H9 (cell line): ENCODE data around the gene MRTO4. TPM values are rescaled to one million over a fixed set of nuclear protein-coding genes. Genes with fewer than 3 reads are reported as not detected.

Experiments
- DNase-seq: peaks from one replicate; pipeline ENCODE4 v3.0.0-alpha.2; 2017
- H2AFZ ChIP-seq: one replicate; pipeline ENCODE4 v1.6.1; 2013; ENCODE audit warnings: mild to moderate bottlenecking, low read length, control low read depth, moderate library complexity
- H2AK5ac ChIP-seq: 2 replicates; pipeline ENCODE4 v1.6.1; 2013; ENCODE audit warnings: low read length, control low read depth, mixed read lengths; ENCODE audit not compliant: insufficient read length
- H2BK120ac ChIP-seq: one replicate; pipeline ENCODE4 v1.6.1; 2013; ENCODE audit warnings: low read depth, mild to moderate bottlenecking, low read length, control low read depth, inconsistent platforms; ENCODE audit not compliant: poor library complexity, severe bottlenecking
- H2BK12ac ChIP-seq: 2 replicates; pipeline ENCODE4 v1.6.1; 2013; ENCODE audit warnings: low read length, control low read depth, mixed read lengths, low read depth; ENCODE audit not compliant: insufficient read length
- H2BK15ac ChIP-seq: 2 replicates; pipeline ENCODE4 v1.6.1; 2013; ENCODE audit warnings: low read depth, low read length, control low read depth
- H2BK20ac ChIP-seq: one replicate; pipeline ENCODE4 v1.6.1; 2013; ENCODE audit warnings: low read depth, mild to moderate bottlenecking, low read length, control low read depth, inconsistent platforms; ENCODE audit not compliant: poor library complexity, severe bottlenecking
- H2BK5ac ChIP-seq: 2 replicates; pipeline ENCODE4 v1.6.1; 2013; ENCODE audit warnings: low read length, control low read depth, mixed read lengths; ENCODE audit not compliant: insufficient read length
- H3K14ac ChIP-seq: 2 replicates; pipeline ENCODE4 v1.6.1; 2013; ENCODE audit warnings: low read length, control low read depth; ENCODE audit not compliant: insufficient read depth
- H3K18ac ChIP-seq: 2 replicates; pipeline ENCODE4 v1.6.1; 2013; ENCODE audit warnings: low read depth, mild to moderate bottlenecking, mixed read lengths, low read length, control low read depth; ENCODE audit not compliant: insufficient read length
- H3K23ac ChIP-seq: 2 replicates; pipeline ENCODE4 v1.6.1; 2013; ENCODE audit warnings: low read length, control low read depth, mixed read lengths, low read depth; ENCODE audit not compliant: insufficient read length
- H3K23me2 ChIP-seq: 2 replicates; pipeline ENCODE4 v1.6.1; 2013; ENCODE audit warnings: low read depth, mild to moderate bottlenecking, mixed read lengths, low read length, control low read depth; ENCODE audit not compliant: insufficient read length, poor library complexity, severe bottlenecking
- H3K27ac ChIP-seq: 2 replicates; pipeline ENCODE4 v1.5.1; 2013; ENCODE audit warnings: low read length, control low read depth, mixed read lengths, low read depth; ENCODE audit not compliant: insufficient read length
- H3K27me3 ChIP-seq: 2 replicates; pipeline ENCODE4 v1.6.1; 2013; ENCODE audit warnings: low read length, control low read depth, inconsistent platforms; ENCODE audit not compliant: insufficient read depth
- H3K4ac ChIP-seq: 2 replicates; pipeline ENCODE4 v1.6.1; 2013; ENCODE audit warnings: low read depth, mild to moderate bottlenecking, control low read depth, inconsistent platforms, low read length, moderate library complexity
- H3K4me1 ChIP-seq: 2 replicates; pipeline ENCODE4 v1.6.1; 2013; ENCODE audit warnings: low read length, control low read depth, inconsistent platforms; ENCODE audit not compliant: insufficient read depth
- H3K4me2 ChIP-seq: 2 replicates; pipeline ENCODE4 v1.6.1; 2013; ENCODE audit warnings: low read length, control low read depth, mixed read lengths; ENCODE audit not compliant: insufficient read length, insufficient read depth
- H3K56ac ChIP-seq: 2 replicates; pipeline ENCODE4 v1.6.1; 2013; ENCODE audit warnings: low read depth, mild to moderate bottlenecking, mixed read lengths, low read length, control low read depth; ENCODE audit not compliant: insufficient read length
- H3K79me1 ChIP-seq: 2 replicates; pipeline ENCODE4 v1.6.1; 2013; ENCODE audit warnings: low read depth, mild to moderate bottlenecking, moderate library complexity, low read length, control low read depth, inconsistent platforms; ENCODE audit not compliant: insufficient read depth, poor library complexity, severe bottlenecking
- H3K79me2 ChIP-seq: 2 replicates; pipeline ENCODE4 v1.6.1; 2013; ENCODE audit warnings: low read length, control low read depth, inconsistent platforms; ENCODE audit not compliant: insufficient read depth
- H3K9ac ChIP-seq: 2 replicates; pipeline ENCODE4 v1.6.1; 2013; ENCODE audit warnings: low read length, control low read depth, mixed read lengths; ENCODE audit not compliant: insufficient read length; ENCODE audit errors: extremely low read depth
- H3K9me3 ChIP-seq: one replicate; pipeline ENCODE4 v1.6.1; 2013; ENCODE audit warnings: low read depth, low read length, inconsistent platforms; ENCODE audit not compliant: control insufficient read depth
- H3T11ph ChIP-seq: one replicate; pipeline ENCODE4 v1.6.1; 2013; ENCODE audit warnings: mild to moderate bottlenecking, low read length, control low read depth, inconsistent platforms
- H4K20me1 ChIP-seq: one replicate; pipeline ENCODE4 v1.6.1; 2013; ENCODE audit not compliant: control insufficient read depth, insufficient read length, insufficient read depth
- H4K5ac ChIP-seq: 2 replicates; pipeline ENCODE4 v1.6.1; 2013; ENCODE audit warnings: low read depth, mild to moderate bottlenecking, mixed read lengths, low read length, control low read depth; ENCODE audit not compliant: insufficient read length
- H4K8ac ChIP-seq: replicated peaks from 2 replicates; pipeline ENCODE4 v1.6.1; 2013; ENCODE audit warnings: low read length, control low read depth, mixed read lengths, low read depth; ENCODE audit not compliant: insufficient read length
- H4K91ac ChIP-seq: 2 replicates; pipeline ENCODE4 v1.6.1; 2013; ENCODE audit warnings: low read depth, mild to moderate bottlenecking, moderate library complexity, mixed read lengths, low read length, control low read depth; ENCODE audit not compliant: insufficient read length
- H3K27ac Mint-ChIP-seq, 3 experiments: 2 replicates in 2 of 3; 3 replicates in 1 of 3; pipeline ENCODE4 v1.8.0; 2020 to 2021; ENCODE audit warnings: mixed read lengths in 3 of 3, mild to moderate bottlenecking in 1 of 3, moderate library complexity in 1 of 3
- H3K27me3 Mint-ChIP-seq: 2 replicates; pipeline ENCODE4 v1.8.0; 2021; ENCODE audit warnings: low read depth, mild to moderate bottlenecking, moderate library complexity, mixed read lengths
- H3K36me3 Mint-ChIP-seq, 3 experiments: 2 replicates in 2 of 3; 3 replicates in 1 of 3; pipeline ENCODE4 v1.8.0; 2020 to 2021; ENCODE audit warnings: low read depth in 3 of 3, mixed read lengths in 3 of 3; ENCODE audit not compliant: insufficient read depth in 1 of 3
- H3K4me1 Mint-ChIP-seq, 2 experiments: 2 replicates each; pipeline ENCODE4 v1.8.0; 2020; ENCODE audit warnings: mixed read lengths in 2 of 2
- H3K4me3 Mint-ChIP-seq, 2 experiments: 2 replicates in 1 of 2; 3 replicates in 1 of 2; pipeline ENCODE4 v1.8.0; 2020 to 2021; ENCODE audit warnings: mild to moderate bottlenecking in 2 of 2, mixed read lengths in 2 of 2, moderate library complexity in 1 of 2
- H3K9me3 Mint-ChIP-seq, 2 experiments: 2 replicates in 1 of 2; 3 replicates in 1 of 2; pipeline ENCODE4 v1.8.0; 2020; ENCODE audit warnings: mild to moderate bottlenecking in 2 of 2, mixed read lengths in 2 of 2, moderate library complexity in 1 of 2
- CTCF ChIP-seq: fragments of 200-600 bp; sonication (generic); conservative IDR thresholded peaks from 3 replicates; pipeline ENCODE4 v1.8.0; 2021; ENCODE audit warnings: antibody characterized with exemption, mild to moderate bottlenecking
- WGBS: extraction: QIAGEN DNeasy Blood & Tissue Kit; methylation state at CpG from one replicate; pipeline ENCODE4 v1.1.7; 2013; ENCODE audit warnings: missing lambda C conversion rate, low lambda C conversion rate, mixed read lengths; ENCODE audit not compliant: insufficient read length; ENCODE audit errors: extremely low coverage; 5-methylcytosine and 5-hydroxymethylcytosine counted together
- total RNA-seq: library from RNA; stranded (reverse); gene quantifications from 2 replicates; pipeline ENCODE4 v1.2.1, GENCODE V29; 2021

The MRTO4 gene
- total RNA-seq, 1 experiment from 2014 or later: 78.3 TPM

DNA sequence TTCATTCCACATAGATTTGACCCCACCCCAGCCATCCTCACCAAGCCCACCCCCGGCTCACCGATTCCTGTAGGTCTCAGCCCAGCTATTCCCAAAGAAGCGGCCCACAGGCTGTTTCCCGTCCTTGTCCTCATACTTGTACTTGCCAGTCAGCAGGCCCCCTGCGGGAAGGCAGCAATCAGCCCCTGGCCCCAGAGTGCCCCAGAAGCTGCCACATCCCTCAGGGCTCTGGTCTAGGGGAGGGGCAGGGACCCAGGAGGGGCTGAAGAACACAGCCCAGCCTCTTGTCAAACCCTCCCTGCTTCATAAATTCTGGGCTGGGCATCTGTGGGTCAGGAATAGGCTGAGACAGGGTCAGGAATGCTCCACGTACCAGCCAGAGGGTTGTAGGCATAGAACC, 55.3 kb downstream of the MRTO4 start:
- Histone ChIP-seq H3K27me3 (no peaks in the 10 kb centered on the region), H4K91ac (no peak overlapping the region), H3K27ac (no peak overlapping the region), H2BK5ac (no peak overlapping the region), H3K4ac (no peak overlapping the region), H3K9me3 (no peaks in the 10 kb centered on the region), H2BK120ac (no peak overlapping the region), H3T11ph (no peak overlapping the region), H3K56ac (no peak overlapping the region), H4K5ac (no peak overlapping the region), H3K9ac (no peak overlapping the region), H3K4me2 (no peak overlapping the region), H3K23me2 (peaks cover 8% of the 10 kb centered on the region), H3K79me1 (no peaks in the 10 kb centered on the region), H3K23ac (no peak overlapping the region), H2AFZ (no peak overlapping the region), H2BK12ac (no peak overlapping the region), H3K4me1 (no peaks in the 10 kb centered on the region), H4K20me1 (no peaks in the 10 kb centered on the region), H3K79me2 (no peaks in the 10 kb centered on the region), H3K18ac (no peak overlapping the region), H2AK5ac (no peak overlapping the region), H4K8ac (no peak overlapping the region), H3K14ac (no peak overlapping the region), H2BK15ac (no peak overlapping the region), H2BK20ac (no peak overlapping the region)
- no peak for TF ChIP-seq CTCF
- Mint-ChIP-seq H3K27me3 (no peaks in the 10 kb centered on the region; the same call in 1 of the 2 replicates), H3K4me3 (no peak overlapping the region), H3K4me1 (peaks cover 7 to 10% of the 10 kb centered on the region in 2 experiments), H3K36me3 (peaks cover 27 to 68% (median 57%) of the 10 kb centered on the region in 3 experiments), H3K27ac (no peak overlapping the region), H3K9me3 (no peaks in the 10 kb centered on the region)
- WGBS: no CpG with 5 or more reads among the region's 6 CpGs
- no peak for DNase-seq
